Kidney (tissue), 14 donors: ENCODE results near the gene C8G. TPM values are rescaled to one million over a fixed set of nuclear protein-coding genes. Genes with fewer than 3 reads are reported as not detected.

Experiments
- DNase-seq, 5 donors: peaks; one replicate each; pipeline ENCODE4 v3.0.0-alpha.2; 2013 to 2020
- FAIRE-seq: peaks from 2 replicates; lab custom pipeline; 2012; peaks lifted over from hg19 to GRCh38; lab: Jason Lieb, UNC
- H3K27ac ChIP-seq, 2 donors: one replicate each; pipeline ENCODE4 v1.7.0; 2013; ENCODE audit warnings: low read depth in 2 of 2, low read length in 2 of 2, inconsistent platforms in 1 of 2
- H3K27me3 ChIP-seq: one replicate; pipeline ENCODE4 v1.7.1; 2013; ENCODE audit warnings: low read length, inconsistent platforms; ENCODE audit not compliant: control insufficient read depth, insufficient read depth
- H3K36me3 ChIP-seq, 3 donors: one replicate each; pipeline versions ENCODE4 v1.7.0 to v1.7.1; 2013; ENCODE audit warnings: low read length in 3 of 3, control low read depth in 1 of 3, inconsistent platforms in 1 of 3; ENCODE audit not compliant: insufficient read depth in 3 of 3, control insufficient read depth in 2 of 3
- H3K4me1 ChIP-seq, 3 donors: one replicate each; pipeline versions ENCODE4 v1.7.0 to v1.7.1; 2013; ENCODE audit warnings: low read length in 3 of 3, inconsistent platforms in 1 of 3, low read depth in 1 of 3; ENCODE audit not compliant: control insufficient read depth in 2 of 3, insufficient read depth in 2 of 3
- H3K4me3 ChIP-seq, 3 donors: one replicate each; pipeline versions ENCODE4 v1.7.0 to v1.8.1; 2013; ENCODE audit warnings: low read length in 3 of 3, control low read depth in 1 of 3, inconsistent platforms in 1 of 3
- H3K9ac ChIP-seq, 3 donors: one replicate each; pipeline versions ENCODE4 v1.7.0 to v1.7.1; 2013; ENCODE audit warnings: low read length in 3 of 3, control low read depth in 1 of 3, inconsistent platforms in 1 of 3
- H3K9me3 ChIP-seq, 3 donors: one replicate each; pipeline versions ENCODE4 v1.7.0 to v1.7.1; 2013; ENCODE audit warnings: low read length in 3 of 3, control low read depth in 1 of 3, inconsistent platforms in 1 of 3; ENCODE audit not compliant: control insufficient read depth in 2 of 3, insufficient read depth in 1 of 3
- CTCF ChIP-seq: IDR thresholded peaks from 3 replicates; pipeline ENCODE4 v1.5.1; 2012; ENCODE audit warnings: mild to moderate bottlenecking, moderate library complexity, borderline replicate concordance; ENCODE audit not compliant: insufficient read depth; ENCODE audit errors: extremely low read depth
- intact Hi-C: fragments of 100-400 bp; cut with DNase I; formaldehyde crosslinking; loops from one replicate; pipeline ENCODE4 v1.11.1; 2022
- polyA plus RNA-seq: library from polyadenylated mRNA; stranded (reverse); fragments of 350-450 nt; fragmentation: Illumina TruSeq; extraction: RNeasy Lipid Tissue Mini Kit (QIAGEN cat#74804); gene quantifications from one replicate; pipeline ENCODE4 v1.2.3, GENCODE V29; 2014; ENCODE audit warnings: low read depth, low replicate concordance; ENCODE audit not compliant: insufficient read depth
- total RNA-seq: library from RNA; stranded (reverse); fragmentation: NEBNext Ultra II Directional; extraction: Animal tissue kit (Norgen Biotek cat#: 25700); gene quantifications from one replicate; pipeline ENCODE4 v1.2.1, GENCODE V29; 2021
- donor health status: control.
- donor health status: control.
- donor health status: control.
- donor health status: control.
- donor health status: control.
- donor health status: DM: yes; HTN: yes; CAD: no.
- donor health status: Normal renal cell carcinoma (clear cell type).

C8G gene
- total and polyA plus RNA-seq, 2 donors from 2014 or later, result 1.9 to 2.1 TPM

- Histone ChIP-seq H3K9ac (no peak overlapping the region), H3K27ac (no peak overlapping the region), H3K9me3 (no peaks in the 10 kb centered on the region), H3K27me3 (no peaks in the 10 kb centered on the region), H3K4me3 (no peak overlapping the region), H3K4me1 (peaks cover 0 to 8% (median 0%) of the 10 kb centered on the region in 3 donors), H3K36me3 (no peaks in the 10 kb centered on the region)
- intact Hi-C loops, result no loop called here
- no peak for TF ChIP-seq CTCF
- DNase-seq (no peak), FAIRE-seq (no peak)
These were observed 27.3 kb downstream of the C8G start for GRCh38 chr9:136972335-136972734.

- FAIRE-seq (no peak), DNase-seq (no peak)
- no peak for TF ChIP-seq CTCF
- H3K4me1 ChIP-seq, result peaks cover 0 to 12% (median 0%) of the 10 kb centered on the region in 3 donors
- H3K9ac ChIP-seq, result no peak overlapping the region
- no peaks in the 10 kb centered on the region for H3K9me3 ChIP-seq
- H3K36me3 ChIP-seq, result no peaks in the 10 kb centered on the region
- intact Hi-C loops, result no loop called here
- H3K27me3 ChIP-seq, result no peaks in the 10 kb centered on the region
- H3K4me3 ChIP-seq, result no peak overlapping the region
- H3K27ac ChIP-seq, result no peak overlapping the region
These were observed 27.7 kb downstream of the C8G start for GRCh38 chr9:136972743-136973142.

GRCh38 chr9:136973618-136974617, 28.9 kb downstream of the C8G start:
- H3K27me3 ChIP-seq, result no peaks in the 10 kb centered on the region
- no peak for TF ChIP-seq CTCF
- H3K36me3 ChIP-seq, result no peaks in the 10 kb centered on the region
- DNase-seq, result no peak
- no peak overlapping the region for H3K9ac ChIP-seq
- H3K4me3 ChIP-seq, result no peak overlapping the region
- H3K4me1 ChIP-seq, result peaks cover 0 to 14% (median 0%) of the 10 kb centered on the region in 3 donors
- FAIRE-seq, result no peak
- H3K27ac ChIP-seq, result no peak overlapping the region
- intact Hi-C loops, result no loop called here
- no peaks in the 10 kb centered on the region for H3K9me3 ChIP-seq
